PC-3 (cell line): ENCODE data around the gene DCLRE1A. TPM values are rescaled to one million over a fixed set of nuclear protein-coding genes. Genes with fewer than 3 reads are reported as not detected.
"Not testable (repeated sequence)": the region's sequence is repeated elsewhere in the genome, so short reads cannot be mapped to it uniquely, and the experiment has no call there.

Experiments
- ATAC-seq: fragments of 200-7000 bp; cut with Tn5 transposase; 2 replicates; pipeline ENCODE4 v1.9.1; 2020; ENCODE audit warnings: mild to moderate bottlenecking, moderate library complexity
- BruUV-seq: library from RNA; stranded (reverse); fragments of 400-500 nt; replicated peaks from 2 replicates; lab custom pipeline; 2021; lab: Mats Ljungman, UMichigan
- CTCF ChIA-PET: fragments of 300-600 bp; sonication (Branson Sonifier 250); formaldehyde crosslinking; loops from one replicate; lab custom pipeline; 2022; ENCODE audit warnings: antibody characterized with exemption; lab: Charles Lee
- POLR2A ChIA-PET: fragments of 300-600 bp; sonication (Branson Sonifier 250); formaldehyde crosslinking; loops from one replicate; lab custom pipeline; 2022; ENCODE audit warnings: antibody characterized with exemption; ENCODE audit not compliant: unreplicated experiment; lab: Charles Lee
- DNase-seq: peaks from one replicate; pipeline ENCODE4 v3.0.0-alpha.2; 2015
- H2AFZ ChIP-seq: fragments of 300-600 bp; sonication (generic); 2 replicates; pipeline ENCODE4 v1.6.0; 2016; ENCODE audit warnings: antibody characterized with exemption, low read length
- H3F3A ChIP-seq: fragments of 300-600 bp; sonication (generic); one replicate; pipeline ENCODE4 v1.6.0; 2017; ENCODE audit warnings: antibody characterized with exemption, low read length, control low read depth, mild to moderate bottlenecking; ENCODE audit not compliant: unreplicated experiment
- H3K27ac ChIP-seq: fragments of 300-600 bp; sonication (generic); 2 replicates; pipeline ENCODE4 v1.5.1; 2016; ENCODE audit warnings: mild to moderate bottlenecking, low read length
- H3K27me3 ChIP-seq: fragments of 300-600 bp; sonication (generic); 2 replicates; pipeline ENCODE4 v1.6.1; 2016; ENCODE audit warnings: low read length, mixed read lengths
- H3K36me3 ChIP-seq: fragments of 300-600 bp; sonication (generic); 2 replicates; pipeline ENCODE4 v1.6.1; 2016; ENCODE audit warnings: low read depth, mixed run types, low read length, mixed read lengths
- H3K4me1 ChIP-seq: fragments of 300-600 bp; sonication (generic); 2 replicates; pipeline ENCODE4 v1.5.1; 2016; ENCODE audit warnings: low read length; ENCODE audit not compliant: insufficient read depth
- H3K4me2 ChIP-seq: fragments of 300-600 bp; sonication (generic); 2 replicates; pipeline ENCODE4 v1.6.0; 2016; ENCODE audit warnings: low read length
- H3K4me3 ChIP-seq: fragments of 300-600 bp; sonication (generic); 2 replicates; pipeline ENCODE4 v1.5.1; 2016; ENCODE audit warnings: mild to moderate bottlenecking, low read length, mixed read lengths
- H3K79me2 ChIP-seq: fragments of 300-600 bp; sonication (generic); 2 replicates; pipeline ENCODE4 v1.6.1; 2017; ENCODE audit warnings: low read length, mixed read lengths
- H3K9ac ChIP-seq: fragments of 300-600 bp; sonication (generic); 2 replicates; pipeline ENCODE4 v1.6.0; 2016; ENCODE audit warnings: mild to moderate bottlenecking, low read length
- H3K9me2 ChIP-seq: fragments of 300-600 bp; sonication (generic); replicated peaks from 2 replicates; pipeline ENCODE4 v1.6.1; 2016; ENCODE audit warnings: mixed run types, low read length, mixed read lengths
- H3K9me3 ChIP-seq: fragments of 300-600 bp; sonication (generic); 2 replicates; pipeline ENCODE4 v1.6.1; 2016; ENCODE audit warnings: low read length, mixed read lengths
- H4K20me1 ChIP-seq: fragments of 300-600 bp; sonication (generic); 2 replicates; pipeline ENCODE4 v1.6.1; 2016; ENCODE audit warnings: low read length, mixed read lengths
- CTCF ChIP-seq: fragments of 300-600 bp; sonication (generic); conservative IDR thresholded peaks from 2 replicates; pipeline ENCODE4 v1.5.1; 2017; ENCODE audit warnings: antibody characterized with exemption, low read depth, mild to moderate bottlenecking, low read length
- EZH2 ChIP-seq: fragments of 300-600 bp; sonication (generic); IDR thresholded peaks from one replicate; pipeline ENCODE4 v1.6.1; 2017; ENCODE audit warnings: antibody characterized with exemption, mild to moderate bottlenecking, low read length; ENCODE audit not compliant: unreplicated experiment
- EZH2phosphoT487 ChIP-seq: fragments of 300-600 bp; sonication (generic); IDR thresholded peaks from 2 replicates; pipeline ENCODE4 v1.6.1; 2018; ENCODE audit warnings: mild to moderate bottlenecking, antibody characterized with exemption, low read length, borderline replicate concordance
- intact Hi-C: fragments of 100-400 bp; cut with micrococcal nuclease; formaldehyde crosslinking; loops from 2 replicates; pipeline ENCODE4 v1.9.0; 2023
- total RNA-seq: library from RNA; depleted of rRNA; stranded (reverse); fragments of >200 nt; gene quantifications from 2 replicates; pipeline ENCODE4 v1.2.3, GENCODE V29; 2014

DCLRE1A gene
- total RNA-seq, 1 experiment from 2014 or later, result 5.0 TPM

GRCh38 chr10:113820507-113820906 is 33.4 kb downstream of the DCLRE1A start:
- H3K36me3 ChIP-seq, result no peaks in the 10 kb centered on the region
- no peaks in the 10 kb centered on the region for H3K9me2 ChIP-seq
- ChIA-PET POLR2A (no interaction called here), CTCF (no interaction called here)
- no peak overlapping the region for H3K9ac ChIP-seq
- H3K79me2 ChIP-seq, result no peaks in the 10 kb centered on the region
- no peak overlapping the region for H2AFZ ChIP-seq
- no peak for ATAC-seq
- H3K27me3 ChIP-seq, result no peaks in the 10 kb centered on the region
- H3K4me1 ChIP-seq, result no peaks in the 10 kb centered on the region
- no peak overlapping the region for H3K27ac ChIP-seq
- no peak for DNase-seq
- H3K4me3 ChIP-seq, result no peak overlapping the region
- no peak overlapping the region for H3K4me2 ChIP-seq
- H3F3A ChIP-seq, result no peaks in the 10 kb centered on the region
- TF ChIP-seq CTCF, result peak; percentile 37
- no peak for TF ChIP-seq EZH2
- no peaks in the 10 kb centered on the region for H3K9me3 ChIP-seq
- intact Hi-C loops, result no loop called here
- H4K20me1 ChIP-seq, result no peaks in the 10 kb centered on the region
- no TSS peak for BruUV-seq

- DNase-seq (no peak), ATAC-seq (no peak)
- H3K4me2 ChIP-seq, result no peak overlapping the region
- H3K4me3 ChIP-seq, result no peak overlapping the region
- ChIA-PET CTCF (no interaction called here), POLR2A (no interaction called here)
- H3K79me2 ChIP-seq, result no peaks in the 10 kb centered on the region
- no peak overlapping the region for H3K9ac ChIP-seq
- no peak overlapping the region for H3K27ac ChIP-seq
- no peaks in the 10 kb centered on the region for H3K27me3 ChIP-seq
- H3K36me3 ChIP-seq, result no peaks in the 10 kb centered on the region
- intact Hi-C loops, result no loop called here
- TF ChIP-seq EZH2phosphoT487 (no peak), EZH2 (no peak), CTCF (no peak)
- no peaks in the 10 kb centered on the region for H4K20me1 ChIP-seq
- BruUV-seq, result no TSS peak
- no peaks in the 10 kb centered on the region for H3K4me1 ChIP-seq
- H3K9me2 ChIP-seq, result no peaks in the 10 kb centered on the region
- H3F3A ChIP-seq, result no peaks in the 10 kb centered on the region
- no peak overlapping the region for H2AFZ ChIP-seq
- no peaks in the 10 kb centered on the region for H3K9me3 ChIP-seq
Observed at GRCh38 chr10:113819989-113820388, 33.9 kb downstream of the DCLRE1A start.

- H2AFZ ChIP-seq, H3F3A ChIP-seq, ATAC-seq, H3K9ac ChIP-seq, H3K27ac ChIP-seq, H3K9me2 ChIP-seq, POLR2A ChIA-PET, H3K4me3 ChIP-seq, H3K4me2 ChIP-seq, intact Hi-C loops, H3K4me1 ChIP-seq, H3K9me3 ChIP-seq, BruUV-seq, H3K36me3 ChIP-seq, H3K79me2 ChIP-seq, DNase-seq, H4K20me1 ChIP-seq, H3K27me3 ChIP-seq: not testable (repeated sequence)
- CTCF ChIA-PET, result interaction anchor here (0.7 kb wide), 1 partner anchor 110 kb away, joined by 3 read pairs; no protein-coding TSS in a partner anchor
Observed at GRCh38 chr10:113814700-113815099, 39.2 kb downstream of the DCLRE1A start.
